NCI-H82 treated with DMSO at 0.1 percent for 48 hours (cell line): ENCODE measurements around the gene VDR.
"Not testable (repeated sequence)": the region's sequence is repeated elsewhere in the genome, so short reads cannot be mapped to it uniquely, and the experiment has no call there.

Source experiments
- DNase-seq: peaks from one replicate; lab custom pipeline; 2025; ENCODE audit not compliant: unreplicated experiment; lab: John Stamatoyannopoulos, UW

Gene VDR

DNA sequence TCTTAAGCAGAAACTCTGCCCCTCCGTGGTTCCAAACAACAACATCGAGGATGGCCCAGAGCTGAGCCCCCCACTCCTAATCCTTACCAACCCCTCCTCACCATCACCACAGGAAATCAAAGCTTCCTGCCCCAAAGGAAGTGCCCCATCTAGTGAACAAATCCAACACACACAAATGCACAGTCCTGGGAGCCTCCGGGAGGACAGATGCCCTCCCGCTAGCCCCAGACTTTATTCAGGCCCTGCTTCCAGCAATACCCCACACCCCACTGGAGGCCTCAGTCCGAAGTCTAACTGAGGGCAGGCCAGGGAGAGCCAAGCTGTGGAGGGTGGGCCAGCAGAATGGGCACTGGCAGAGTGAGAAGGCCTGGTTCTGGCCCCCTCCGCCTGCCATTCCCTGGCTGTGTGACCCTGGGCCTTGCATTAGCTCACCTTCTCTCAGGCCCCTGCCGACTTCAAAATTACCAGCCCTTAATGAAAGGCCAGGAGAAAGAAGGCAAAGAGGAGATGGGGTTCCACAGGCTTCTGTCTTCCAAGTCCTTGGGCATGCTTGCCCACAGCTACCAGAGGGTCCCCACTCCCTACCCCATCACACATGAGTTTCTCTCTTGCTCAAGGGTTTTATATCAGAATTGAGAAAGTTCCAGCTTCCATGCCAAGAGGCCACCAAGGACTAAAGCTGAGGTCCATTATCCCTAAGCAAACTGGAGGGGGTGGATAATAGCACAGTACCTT is 87.4 kb downstream of the VDR start:
- no peak for DNase-seq

DNA sequence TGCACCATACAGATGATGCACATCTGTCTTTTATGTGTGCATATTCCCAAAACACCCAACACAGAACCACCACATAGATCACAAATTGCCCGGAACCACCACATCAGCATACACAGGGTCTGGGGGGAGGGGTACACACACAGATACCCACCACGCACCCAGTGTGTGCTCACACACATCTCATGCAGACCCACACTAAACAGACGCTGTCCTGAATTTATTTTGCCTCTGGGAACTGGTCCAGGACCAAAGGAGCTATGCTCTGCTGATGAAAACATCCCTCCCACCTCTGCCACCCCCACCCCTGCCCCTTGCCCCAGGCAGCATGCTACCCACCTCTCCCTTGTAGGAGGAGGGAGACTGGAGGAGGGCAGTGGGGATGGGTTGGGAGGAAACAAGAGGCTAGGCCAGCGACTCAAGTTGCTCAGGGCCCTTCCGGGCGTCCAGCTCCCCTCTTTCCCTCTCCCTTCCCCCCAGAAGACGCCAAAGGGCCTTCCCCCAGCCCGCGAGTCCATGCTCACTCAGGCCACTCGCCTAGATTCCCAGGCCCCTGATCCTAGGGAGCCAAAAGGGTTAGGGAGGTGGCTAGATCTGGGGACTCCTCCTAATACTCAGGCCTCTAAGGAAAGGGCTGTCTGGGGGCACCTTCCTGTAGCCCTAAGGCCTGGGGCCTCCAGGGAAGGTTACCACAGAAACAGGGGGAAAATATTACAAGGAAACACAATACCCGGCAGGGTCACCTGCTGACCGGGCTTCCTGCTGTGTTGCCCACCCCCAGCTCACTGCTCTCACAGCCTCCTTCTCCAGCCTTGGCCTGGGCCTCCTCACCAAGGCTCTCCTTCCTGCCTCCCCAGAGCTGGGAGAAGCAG is 88.2 kb downstream of the VDR start:
- DNase-seq = no peak

DNA sequence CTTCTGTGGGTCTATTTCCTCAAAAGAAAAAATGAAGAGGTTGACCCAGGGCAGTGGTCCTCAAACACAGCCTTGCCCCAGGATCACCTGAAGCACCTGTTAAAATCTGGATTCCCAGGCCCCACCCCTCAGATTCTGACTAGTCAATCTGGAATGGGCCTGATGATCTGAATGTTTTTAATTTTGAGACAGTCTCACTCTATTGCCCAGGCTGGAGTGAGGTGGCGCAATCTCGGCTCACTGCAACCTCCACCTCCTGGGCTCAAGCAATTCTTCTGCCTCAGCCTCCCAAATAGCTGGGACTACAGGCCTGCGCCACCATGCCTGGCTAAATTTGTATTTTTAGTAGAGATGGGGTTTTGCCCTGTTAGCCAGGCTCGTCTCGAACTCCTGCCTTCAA is 89.3 kb downstream of the VDR start:
- not testable (repeated sequence) for DNase-seq

DNA sequence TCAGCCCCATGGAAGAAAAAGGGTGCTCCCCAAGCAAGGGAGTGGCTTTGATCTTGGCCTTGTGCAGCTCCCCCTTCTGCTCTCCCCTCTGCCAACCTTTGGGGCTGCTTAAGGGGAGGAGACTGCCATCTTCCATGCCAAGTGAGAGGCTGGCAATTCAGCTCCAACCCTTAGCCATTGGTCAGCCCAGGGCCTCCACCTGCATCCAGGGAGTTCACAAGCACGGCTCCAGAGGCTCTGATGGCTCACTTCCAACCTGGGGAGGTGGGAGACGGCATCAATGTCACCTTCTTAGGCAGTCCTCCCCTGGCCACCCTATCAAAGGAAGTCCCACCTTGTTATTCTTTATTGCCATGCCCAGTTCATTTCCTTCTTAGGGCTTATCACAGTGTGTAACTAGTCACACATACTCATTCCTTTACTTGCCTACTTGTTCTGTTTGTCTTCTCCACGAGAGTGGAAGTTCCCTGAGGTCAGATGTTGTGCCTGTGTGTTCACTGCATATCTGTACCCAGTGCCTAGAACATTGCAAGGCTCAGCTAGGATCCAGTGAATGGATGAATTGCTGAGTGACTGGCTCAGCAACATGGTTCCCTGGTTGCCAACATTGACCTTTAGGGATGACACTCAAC is 90.1 kb downstream of the VDR start:
- DNase-seq = no peak

DNA sequence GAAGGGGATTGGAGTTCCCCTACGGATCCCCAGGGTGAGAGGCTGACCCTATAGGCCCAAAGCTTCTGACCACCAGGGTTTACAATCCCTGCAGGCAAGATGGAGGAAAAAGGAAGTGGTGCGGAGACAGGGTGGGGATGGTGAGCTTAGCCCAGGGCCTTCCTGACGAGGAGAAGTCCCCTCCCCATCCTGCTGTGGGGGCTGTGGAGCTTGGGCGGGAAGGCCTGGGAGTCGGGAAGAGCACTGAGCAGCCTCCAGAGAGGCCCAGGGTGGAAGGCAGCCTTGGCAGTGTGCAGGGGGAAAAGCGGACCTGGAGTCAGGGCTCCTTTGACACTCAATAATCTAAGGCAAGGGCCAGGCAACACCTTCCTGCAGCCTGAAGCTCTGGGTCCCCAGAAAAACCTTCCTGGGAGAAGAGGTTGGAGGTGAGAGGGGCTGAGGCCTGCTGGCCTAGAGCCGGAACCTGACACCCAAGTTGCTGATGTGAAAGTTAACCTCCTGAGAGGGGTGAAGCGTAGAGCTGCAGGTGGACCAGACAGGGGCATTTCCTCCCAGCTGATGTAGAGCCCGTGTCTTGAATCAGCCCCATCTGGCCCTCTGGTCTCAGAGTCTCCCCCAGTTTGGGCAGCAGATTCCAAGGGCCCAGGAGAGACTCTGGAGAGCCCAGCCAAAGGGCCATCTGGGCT is 91.1 kb downstream of the VDR start:
- DNase-seq = no peak

DNA sequence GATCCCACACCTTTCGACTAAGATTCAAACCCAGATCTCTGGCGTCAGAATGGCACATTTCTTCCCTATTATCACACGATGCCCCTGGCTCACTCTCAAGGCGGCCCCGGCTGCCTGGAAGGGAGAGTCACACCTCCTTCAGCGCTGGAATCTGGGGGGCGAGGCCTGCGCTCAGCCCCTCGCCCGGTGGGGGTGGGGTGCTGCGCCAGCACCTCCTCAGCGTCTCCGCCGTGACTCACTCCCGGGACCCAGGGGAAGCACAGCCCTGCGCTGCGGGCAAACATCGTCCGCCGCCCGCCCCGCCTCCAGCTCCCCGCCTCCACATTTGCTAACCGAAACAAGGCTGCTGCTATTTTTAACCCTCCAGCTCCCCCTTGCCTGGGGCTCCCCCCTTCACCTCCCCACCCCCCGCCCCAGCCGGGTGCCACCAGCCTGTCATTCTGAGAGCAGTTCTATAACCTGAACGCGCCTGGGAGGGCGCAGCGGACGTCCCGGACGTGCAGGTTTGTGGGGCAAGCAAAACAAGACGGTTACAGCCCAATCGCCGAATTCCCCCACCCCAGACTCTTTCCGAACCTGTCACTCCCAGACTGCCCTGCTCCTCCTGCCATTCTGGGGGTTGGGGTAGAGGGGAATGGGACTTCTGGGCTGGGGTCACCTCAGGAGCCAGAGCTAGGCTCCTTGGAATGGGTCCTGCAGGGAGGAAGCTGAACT is 91.8 kb downstream of the VDR start:
- no peak for DNase-seq

DNA sequence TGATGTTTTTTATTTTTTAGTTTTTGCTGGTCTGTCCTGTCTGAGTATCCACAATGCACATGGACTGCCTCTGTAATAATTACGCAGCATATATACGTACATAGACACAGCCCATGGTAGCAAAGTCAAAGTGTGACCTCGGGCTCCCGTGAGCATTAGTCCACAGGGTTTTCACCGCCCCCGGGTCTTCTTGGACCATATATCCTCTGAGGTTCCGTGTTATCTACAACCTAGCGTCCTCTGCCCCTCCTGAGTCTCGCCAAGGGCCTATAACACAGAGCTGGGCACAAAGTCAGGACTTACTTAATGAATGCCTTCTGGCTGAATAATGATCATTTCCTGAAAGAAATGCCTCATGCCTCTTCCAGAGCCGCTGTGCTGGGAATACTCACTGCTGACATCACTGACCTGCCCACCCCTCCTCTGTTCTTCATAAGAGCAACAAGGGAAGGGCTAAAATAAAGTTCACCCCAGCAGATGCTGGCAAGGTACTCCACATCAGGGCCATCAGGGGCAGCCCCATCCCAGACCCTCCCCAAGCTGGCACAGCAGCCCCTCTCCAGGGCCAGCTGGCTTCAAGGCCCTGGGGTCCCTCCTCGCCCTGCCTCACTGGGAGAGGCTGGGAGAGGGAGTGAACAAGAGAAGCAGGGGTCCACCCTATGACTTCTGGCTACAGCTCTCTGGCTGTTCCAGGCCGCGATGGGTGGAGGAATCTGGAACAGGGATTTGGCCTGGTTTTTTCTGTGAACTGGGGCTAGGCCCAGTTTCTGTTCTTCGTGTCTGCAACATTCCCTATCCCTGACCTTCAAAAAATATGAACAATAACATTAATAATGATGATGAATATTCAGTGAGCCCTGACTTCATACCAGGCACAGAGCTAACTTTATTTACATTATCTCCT is 93.0 kb downstream of the VDR start:
- no peak for DNase-seq

GRCh38 chr12:47811072-47811396 is 93.8 kb downstream of the VDR start:
- no peak for DNase-seq

GRCh38 chr12:47809518-47809917 is 95.3 kb downstream of the VDR start:
- DNase-seq = not testable (repeated sequence)

DNA sequence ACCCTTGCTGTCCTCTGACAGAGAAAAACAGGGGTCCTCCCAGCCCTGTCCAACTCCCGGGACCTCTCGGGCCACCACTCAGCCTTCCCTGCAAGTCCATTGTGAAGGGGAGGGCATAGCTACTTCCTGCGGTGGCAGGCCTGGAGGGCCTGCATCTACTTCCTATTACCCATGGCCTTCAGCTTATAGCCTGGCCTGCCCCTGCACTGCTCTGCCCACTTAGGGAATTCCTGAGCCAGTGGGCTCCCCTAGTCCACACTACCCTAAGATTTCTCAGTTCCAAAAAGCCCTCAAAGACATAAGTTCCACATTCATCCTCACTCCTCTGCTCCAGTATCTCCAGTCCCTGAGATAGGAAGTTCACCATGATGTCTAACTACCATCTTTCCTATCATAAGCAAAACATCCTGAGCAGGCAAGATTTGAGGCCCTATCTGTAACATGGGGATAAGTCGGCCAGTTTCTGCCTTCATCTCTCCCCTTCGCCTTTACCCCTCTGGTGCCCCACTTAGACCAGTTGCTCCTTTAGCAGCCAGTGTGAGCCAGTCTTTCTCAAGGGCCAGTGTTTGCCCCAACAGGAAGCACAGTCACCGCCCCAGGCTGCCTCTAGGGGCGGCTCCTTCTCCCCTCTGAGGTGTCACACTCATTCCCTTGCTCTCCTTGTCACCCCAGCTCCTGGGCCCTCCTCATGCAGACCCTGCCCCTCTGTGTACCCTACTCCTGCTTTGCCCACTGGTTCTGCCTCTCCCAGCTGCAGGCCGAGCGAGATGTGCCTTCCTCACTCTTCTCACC is 96.0 kb downstream of the VDR start:
- no peak for DNase-seq

DNA sequence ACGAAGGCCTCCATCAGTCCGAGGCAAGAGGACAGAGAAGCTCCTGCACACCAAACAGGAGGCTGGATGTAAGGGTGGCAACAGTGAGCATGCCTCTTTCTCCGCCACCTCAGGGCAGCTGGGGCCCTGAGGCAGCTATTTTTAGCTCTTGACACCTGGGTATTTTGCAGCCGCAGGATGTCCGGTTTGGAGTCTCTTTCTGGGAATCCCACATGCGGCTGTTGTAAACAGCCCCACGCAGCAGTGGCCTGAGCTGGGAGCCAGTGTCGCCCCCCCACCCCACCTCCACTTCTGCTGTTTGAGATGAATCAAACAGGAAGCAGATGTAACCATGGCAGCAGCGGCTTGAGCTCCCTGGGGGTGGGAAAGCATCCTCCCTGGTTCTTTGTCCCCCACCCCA is 96.7 kb downstream of the VDR start:
- DNase-seq = no peak

DNA sequence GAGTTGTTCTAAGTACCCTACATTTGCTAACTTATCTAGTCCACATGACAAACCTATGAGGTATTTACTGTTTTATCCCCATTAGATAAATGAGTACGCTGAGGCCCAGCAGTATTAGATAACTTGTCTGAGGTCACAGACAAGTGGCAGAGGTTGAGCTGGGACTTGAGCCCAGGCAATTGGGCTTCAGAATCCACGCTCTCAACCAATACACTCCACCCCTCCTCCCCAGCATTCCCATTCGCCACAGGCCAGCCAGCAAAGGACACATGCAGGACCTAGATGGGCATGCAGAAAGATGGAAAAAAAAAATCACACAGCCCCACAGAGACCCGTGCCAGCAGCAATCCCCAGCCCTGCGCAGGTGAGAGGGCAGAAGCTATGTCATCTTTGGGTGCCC is 97.5 kb downstream of the VDR start:
- no peak for DNase-seq

DNA sequence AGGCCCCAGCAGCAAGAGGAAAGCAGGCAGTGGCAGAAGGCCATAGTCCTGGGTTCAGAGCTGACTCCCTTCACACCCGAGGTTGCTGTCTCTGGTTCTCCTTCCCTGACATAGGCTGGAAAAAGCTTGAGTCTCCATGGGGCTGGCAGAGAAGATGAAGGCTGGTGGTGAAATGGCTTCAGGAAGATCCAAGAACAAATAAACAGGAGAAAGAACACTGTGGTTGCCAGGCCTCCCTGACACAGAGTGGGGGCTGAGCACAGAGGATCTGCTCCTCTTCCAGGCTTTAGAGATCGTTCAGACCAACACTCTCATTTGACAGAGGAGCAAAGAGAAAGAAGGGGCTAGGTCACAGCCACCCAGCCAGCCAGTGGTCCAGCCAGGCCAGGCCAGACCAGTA is 99.4 kb downstream of the VDR start:
- DNase-seq = no peak

DNA sequence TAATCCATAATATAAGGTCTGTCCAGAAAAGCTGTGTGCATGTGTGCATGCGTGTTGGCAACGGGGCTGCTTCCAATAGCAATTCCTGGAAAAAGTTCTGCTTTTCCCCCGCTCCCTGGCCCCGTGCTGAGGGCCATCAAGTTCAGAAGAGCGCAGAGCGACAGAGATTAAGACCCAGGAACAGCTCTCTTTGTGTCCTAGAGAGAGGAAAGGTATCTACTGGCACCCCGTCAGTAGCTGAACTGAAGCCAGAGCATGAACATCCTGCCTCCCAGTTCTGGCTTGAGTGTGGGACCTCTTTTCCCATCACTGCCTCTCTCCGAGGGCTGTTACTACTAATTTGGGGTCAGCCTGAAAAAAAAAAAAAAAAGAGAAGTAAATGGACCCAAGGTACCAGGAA is 100.6 kb downstream of the VDR start:
- no peak for DNase-seq

DNA sequence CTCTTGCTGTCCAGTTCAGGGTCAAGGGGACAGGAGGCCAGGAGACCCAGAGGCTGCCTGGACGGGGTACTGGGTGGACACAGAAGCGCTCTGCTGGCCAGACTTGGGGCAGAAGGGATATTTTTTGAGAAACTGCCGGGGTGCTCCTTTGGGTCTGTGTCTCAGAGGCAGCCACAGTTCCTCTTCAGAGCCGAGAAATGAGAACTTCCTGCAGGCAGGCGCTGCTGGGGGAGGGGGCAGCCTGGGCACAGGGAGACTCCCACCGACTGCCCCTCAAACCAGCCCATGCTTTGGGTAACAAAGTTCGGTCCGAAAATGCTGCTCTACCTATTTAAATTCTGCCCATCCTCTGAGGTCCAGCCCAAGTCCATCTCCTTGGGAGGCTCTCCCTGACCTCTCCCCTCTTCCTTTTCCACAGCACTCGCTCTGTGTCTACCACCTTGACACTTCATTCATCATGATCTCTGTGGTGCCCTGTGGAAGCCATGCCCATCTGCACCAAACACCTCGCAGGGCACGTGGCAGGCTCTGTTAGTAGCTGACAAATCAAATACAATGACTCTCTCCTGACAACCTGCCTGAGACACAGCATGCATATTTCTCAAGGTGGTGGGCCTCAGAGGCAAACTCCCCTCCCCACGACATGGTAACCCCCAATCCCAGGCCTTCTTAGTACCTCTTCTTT is 101.5 kb downstream of the VDR start:
- DNase-seq = no peak

- DNase-seq = no peak
These were observed 102.5 kb downstream of the VDR start for GRCh38 chr12:47802312-47802711.

DNA sequence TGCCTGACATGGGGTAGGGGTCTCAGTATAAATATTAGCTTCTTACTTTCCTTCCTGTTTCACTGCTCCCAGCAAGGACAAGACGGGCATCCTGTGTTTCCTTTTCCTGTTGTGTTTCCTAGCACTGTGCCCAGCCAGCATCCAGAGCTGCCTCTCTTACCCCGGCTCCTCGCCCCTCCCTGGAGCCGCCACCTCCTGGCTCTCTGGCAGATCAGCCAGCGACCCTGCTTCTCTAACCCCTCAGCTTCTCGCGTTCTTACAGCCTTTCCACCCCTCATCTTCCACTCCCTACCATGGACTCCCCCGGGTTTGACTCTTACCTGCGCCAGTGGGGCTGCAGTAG is 102.9 kb downstream of the VDR start:
- DNase-seq = no peak

DNA sequence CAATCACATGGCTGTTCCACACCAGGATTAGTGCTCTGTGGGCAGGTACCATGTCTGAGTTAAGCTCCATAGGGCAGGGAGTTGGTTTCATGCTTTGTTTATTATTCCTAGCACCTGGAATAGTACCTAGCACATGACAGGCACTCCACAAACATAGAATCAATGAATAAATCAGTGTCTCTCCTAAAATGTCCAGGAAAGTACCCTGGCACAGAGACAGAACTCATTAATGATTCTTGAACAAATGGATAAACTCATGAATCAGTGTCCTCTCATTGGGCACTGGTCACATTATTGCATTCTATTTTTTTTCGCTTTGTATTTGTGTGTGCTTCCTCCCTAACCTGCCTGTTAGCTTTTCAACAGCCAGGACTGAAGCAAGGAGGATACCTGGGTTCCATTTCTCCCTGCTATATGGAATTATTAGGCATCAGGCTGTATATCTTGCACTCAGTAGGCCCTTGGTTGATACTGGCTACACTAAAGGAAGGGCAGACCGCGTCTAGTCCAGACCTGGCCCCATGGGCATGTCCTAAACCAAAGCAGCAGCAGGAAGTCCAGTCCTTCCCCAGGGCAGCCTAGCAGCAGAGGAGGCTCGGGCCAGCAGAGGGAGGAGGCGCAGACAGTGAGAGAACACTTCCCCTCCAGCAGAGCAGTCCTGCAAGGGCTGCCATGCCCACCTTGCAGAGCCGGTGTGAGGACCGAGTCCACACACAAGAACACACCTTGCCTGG is 103.5 kb downstream of the VDR start:
- no peak for DNase-seq
